RWPE1 (cell line): ENCODE measurements around the gene DNAI1.

ENCODE experiments used
- CTCF ChIA-PET: fragments of 350-600 bp; sonication (Branson Sonifier 250); formaldehyde crosslinking; extraction: SDS; loops from one replicate; lab custom pipeline; 2021; lab: Yijun Ruan, JAX
- POLR2A ChIA-PET: fragments of 400-600 bp; formaldehyde crosslinking; extraction: SDS; loops from one replicate; lab custom pipeline; 2020; ENCODE audit warnings: antibody characterized with exemption; ENCODE audit not compliant: low non-redundant PET; lab: Yijun Ruan, JAX
- DNase-seq: peaks from one replicate; pipeline ENCODE4 v3.0.0; 2012; ENCODE audit warnings: low spot score
- H3K27ac ChIP-seq: fragments of 450-650 bp; 2 replicates; pipeline ENCODE4 v1.5.1; 2017
- CTCF ChIP-seq: fragments of 450-650 bp; conservative IDR thresholded peaks from 2 replicates; pipeline ENCODE4 v1.5.1; 2017; ENCODE audit warnings: low read depth, mild to moderate bottlenecking

Gene DNAI1

GRCh38 chr9:34544035-34544434 lies 85.4 kb downstream of the DNAI1 start:
- TF ChIP-seq CTCF, result no peak
- POLR2A ChIA-PET, result no interaction called here
- H3K27ac ChIP-seq, result no peak overlapping the region
- CTCF ChIA-PET, result interaction anchor here (0.8 kb wide), 1 partner anchor 140 kb away, joined by 3 read pairs; no protein-coding TSS in a partner anchor
- DNase-seq, result no peak

- no peak for TF ChIP-seq CTCF
- H3K27ac ChIP-seq, result no peak overlapping the region
- CTCF ChIA-PET, result interaction anchor here (3.1 kb wide), 1 partner anchor 47 kb away, joined by 60 read pairs; no protein-coding TSS in a partner anchor
Observed at GRCh38 chr9:34545497-34545896, 86.9 kb downstream of the DNAI1 start.

GRCh38 chr9:34546102-34546833 lies 87.7 kb downstream of the DNAI1 start:
- no peak for TF ChIP-seq CTCF
- no peak overlapping the region for H3K27ac ChIP-seq
- CTCF ChIA-PET, result interaction anchor here (3.1 kb wide), 1 partner anchor 46 kb away, joined by 60 read pairs; no protein-coding TSS in a partner anchor
- POLR2A ChIA-PET, result interaction anchor here (0.5 kb wide), 1 partner anchor 1386 kb away, joined by 3 read pairs; no protein-coding TSS in a partner anchor
- no peak for DNase-seq

More at GRCh38 chr9:34545497-34545896, 86.9 kb downstream of the DNAI1 start:
- no peak for DNase-seq
- POLR2A ChIA-PET, result no interaction called here

- no peak overlapping the region for H3K27ac ChIP-seq
- DNase-seq, result peak; percentile 41
- TF ChIP-seq CTCF, result peak; percentile 70
- ChIA-PET CTCF (interaction anchor here (0.6 to 3.1 kb wide), 23 partner anchors 8 to 143 kb away, joined by 3 to 60 read pairs (median 5); partner anchors contain the start of gene DCTN3), POLR2A (no interaction called here)
Observed at GRCh38 chr9:34546834-34547827, 88.5 kb downstream of the DNAI1 start.

- DNase-seq, result peak; percentile 60
- no peak overlapping the region for H3K27ac ChIP-seq
- CTCF ChIA-PET, result interaction anchor here (0.5 to 3.1 kb wide), 32 partner anchors 9 to 1209 kb away, joined by 3 to 60 read pairs (median 4); partner anchors contain the start of genes CNTFR, DCTN3 and SIGMAR1
- POLR2A ChIA-PET, result no interaction called here
- peak; percentile 97 for TF ChIP-seq CTCF
Observed at GRCh38 chr9:34547960-34548611, 89.5 kb downstream of the DNAI1 start.
